GM23248 (cell line): ENCODE data around the gene SYT2.

Experiments
- EZH2 ChIP-seq: fragments of 200-600 bp; sonication (generic); IDR thresholded peaks from 2 replicates; pipeline ENCODE4 v1.6.1; 2018; ENCODE audit warnings: antibody characterized with exemption, mild to moderate bottlenecking; ENCODE audit not compliant: insufficient read depth, poor library complexity, severe bottlenecking
- EZH2phosphoT487 ChIP-seq: fragments of 200-600 bp; sonication (generic); IDR thresholded peaks from 2 replicates; pipeline ENCODE4 v1.6.1; 2018; ENCODE audit warnings: antibody characterized with exemption, moderate library complexity, mild to moderate bottlenecking, low read depth; ENCODE audit not compliant: insufficient read depth

- TF ChIP-seq EZH2 = no peak
- TF ChIP-seq EZH2phosphoT487 = no peak
Observed at GRCh38 chr1:202561240-202561639, 149.0 kb downstream of the SYT2 start.
